IPS-NIHi7 (cell line): ENCODE data around the gene PRKAG2.

Experiments used
- DNase-seq: peaks from one replicate; pipeline ENCODE4 v3.0.0; 2012; ENCODE audit warnings: mixed read lengths; ENCODE audit errors: extremely low spot score

The PRKAG2 gene

GRCh38 chr7:151900986-151901621 lies 24.2 kb upstream of the PRKAG2 start:
- DNase-seq: no peak

GRCh38 chr7:151900591-151900985 lies 23.7 kb upstream of the PRKAG2 start:
- no peak for DNase-seq

- no peak for DNase-seq
Observed at GRCh38 chr7:151899513-151900360, 22.8 kb upstream of the PRKAG2 start.

- DNase-seq: no peak
Observed at GRCh38 chr7:151897951-151898686, 21.2 kb upstream of the PRKAG2 start.

- DNase-seq: peak; percentile 64
Observed at GRCh38 chr7:151897161-151897731, 20.3 kb upstream of the PRKAG2 start.

- no peak for DNase-seq
Observed at GRCh38 chr7:151896486-151896885, 19.6 kb upstream of the PRKAG2 start.

GRCh38 chr7:151896086-151896485 lies 19.2 kb upstream of the PRKAG2 start:
- DNase-seq: no peak

GRCh38 chr7:151895631-151896031 lies 18.7 kb upstream of the PRKAG2 start:
- no peak for DNase-seq

GRCh38 chr7:151895008-151895630 lies 18.2 kb upstream of the PRKAG2 start:
- no peak for DNase-seq

- DNase-seq: no peak
Observed at GRCh38 chr7:151894111-151895007, 17.4 kb upstream of the PRKAG2 start.

- DNase-seq: no peak
Observed at GRCh38 chr7:151893405-151893923, 16.5 kb upstream of the PRKAG2 start.

GRCh38 chr7:151891753-151892152 lies 14.8 kb upstream of the PRKAG2 start:
- DNase-seq: no peak

- DNase-seq: no peak
Observed at GRCh38 chr7:151891182-151891581, 14.3 kb upstream of the PRKAG2 start.

GRCh38 chr7:151890355-151891004 lies 13.6 kb upstream of the PRKAG2 start:
- DNase-seq: no peak

GRCh38 chr7:151889406-151890354 lies 12.8 kb upstream of the PRKAG2 start:
- no peak for DNase-seq

- DNase-seq: no peak
Observed at GRCh38 chr7:151888079-151889067, 11.5 kb upstream of the PRKAG2 start.

GRCh38 chr7:151886783-151887182 lies 9.9 kb upstream of the PRKAG2 start:
- no peak for DNase-seq

- DNase-seq: no peak
Observed at GRCh38 chr7:151885202-151885580, 8.3 kb upstream of the PRKAG2 start.
